Fibroblast of skin of right biceps (primary cell): ENCODE measurements around the gene SGPP2.
A peak's percentile ranks its signal among the peaks of the same experiment; 100 is the strongest.
"Not testable (repeated sequence)": the region's sequence is repeated elsewhere in the genome, so short reads cannot be mapped to it uniquely, and the experiment has no call there.

ENCODE experiments used
- DNase-seq: peaks from one replicate; pipeline ENCODE4 v3.0.0-alpha.2; 2013

SGPP2 gene

DNA sequence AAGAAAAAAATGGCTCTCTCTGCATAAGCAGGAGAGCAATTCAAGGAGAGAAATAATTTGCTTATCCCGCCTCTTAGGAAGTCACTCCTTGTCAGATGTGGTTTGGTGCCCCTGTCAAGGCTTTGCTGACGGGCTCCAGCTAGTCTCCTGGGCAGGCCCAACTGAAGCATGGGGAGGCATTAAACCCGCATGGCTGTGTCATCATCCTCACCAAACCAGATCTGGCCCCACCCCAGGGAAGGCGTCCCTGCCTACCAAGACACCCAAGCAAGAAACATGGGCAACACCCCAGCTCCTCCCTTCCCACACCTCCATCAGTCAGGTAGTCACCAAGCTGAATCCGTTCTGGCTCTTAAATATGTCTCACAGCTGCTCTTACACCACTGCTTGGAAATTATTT is 108.0 kb downstream of the SGPP2 start:
- DNase-seq: no peak

- DNase-seq: no peak
Measured at GRCh38 chr2:222535477-222535876, 111.1 kb downstream of the SGPP2 start.

DNA sequence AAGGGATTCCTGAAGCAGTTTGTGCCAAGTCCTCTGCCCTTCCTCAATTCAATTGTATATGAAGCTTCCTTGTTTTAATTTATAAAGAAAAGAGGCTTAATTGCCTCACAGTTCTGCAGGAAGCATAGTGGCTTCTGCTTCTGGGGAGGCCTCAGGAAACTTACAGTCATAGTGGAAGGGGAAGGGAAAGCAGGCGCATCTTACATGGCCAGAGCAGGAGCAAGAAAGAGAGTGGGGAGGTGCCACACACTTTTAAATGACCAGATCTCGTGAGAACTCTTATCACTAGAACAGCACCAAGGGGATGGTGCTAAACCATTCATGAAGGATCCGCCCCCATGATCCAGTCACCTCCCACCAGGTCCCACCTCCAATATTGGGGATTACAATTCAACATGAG is 114.2 kb downstream of the SGPP2 start:
- DNase-seq: no peak

DNA sequence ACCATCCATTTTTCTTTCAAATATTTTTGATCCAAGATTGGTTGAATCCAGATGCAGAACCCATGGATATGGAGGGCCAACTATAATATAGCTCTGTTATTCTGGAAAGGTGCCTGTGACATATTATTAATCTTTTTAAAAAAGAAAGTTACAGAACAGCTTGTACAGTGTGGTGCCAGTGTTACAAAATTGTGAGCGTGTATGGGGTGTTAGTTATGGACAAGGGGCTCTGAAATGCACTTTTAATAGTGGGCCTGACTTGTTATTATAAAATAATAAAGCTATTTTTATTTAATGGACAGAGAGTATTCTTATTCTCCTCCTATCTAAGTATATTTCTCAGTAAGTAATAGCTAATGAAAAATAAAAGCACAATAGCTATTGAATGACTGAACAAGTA is 120.3 kb downstream of the SGPP2 start:
- DNase-seq: no peak

DNA sequence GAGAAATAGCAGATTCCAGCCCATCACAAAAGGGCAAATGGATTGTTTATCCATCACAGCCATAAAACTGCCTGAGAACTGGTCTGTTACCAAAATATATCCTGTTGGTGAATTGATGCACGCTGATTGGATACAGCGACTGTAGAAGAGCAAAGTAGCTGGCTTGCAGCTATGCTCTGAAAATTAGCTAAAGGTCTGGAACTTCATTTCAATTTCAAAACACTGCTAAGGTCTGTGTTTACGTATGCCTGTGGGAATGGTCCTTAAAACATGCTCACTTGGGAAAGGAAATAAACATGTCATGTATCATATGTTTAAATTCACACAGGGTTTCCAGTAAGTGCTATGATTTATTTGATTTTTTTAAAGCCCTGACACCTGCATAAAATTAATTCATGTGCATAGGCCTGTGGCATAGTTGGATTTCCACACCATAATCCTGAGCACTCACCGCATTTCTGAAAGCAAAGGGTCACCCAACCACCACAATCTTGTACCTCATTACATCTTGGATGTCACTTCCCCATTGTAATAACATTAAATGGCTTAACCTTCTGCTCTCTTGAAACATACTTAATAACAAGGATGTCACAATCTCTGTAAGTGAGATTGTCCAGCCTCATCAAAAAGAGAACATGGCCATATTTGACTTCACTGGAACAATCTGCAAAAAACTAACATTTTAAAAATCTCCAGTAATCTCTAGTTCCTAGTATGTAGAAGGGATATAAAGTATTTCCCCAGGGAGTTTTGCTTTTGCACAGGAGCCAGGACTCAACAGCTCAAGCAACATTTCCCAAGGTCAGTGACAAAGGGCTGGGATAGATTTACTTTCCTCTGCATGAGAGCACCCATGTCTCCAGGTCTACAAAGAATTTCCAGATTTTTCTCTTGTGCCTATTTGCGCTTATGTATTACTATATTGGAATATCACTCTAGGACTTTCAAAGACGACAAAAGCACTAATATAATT is 121.8 kb downstream of the SGPP2 start:
- DNase-seq: no peak

DNA sequence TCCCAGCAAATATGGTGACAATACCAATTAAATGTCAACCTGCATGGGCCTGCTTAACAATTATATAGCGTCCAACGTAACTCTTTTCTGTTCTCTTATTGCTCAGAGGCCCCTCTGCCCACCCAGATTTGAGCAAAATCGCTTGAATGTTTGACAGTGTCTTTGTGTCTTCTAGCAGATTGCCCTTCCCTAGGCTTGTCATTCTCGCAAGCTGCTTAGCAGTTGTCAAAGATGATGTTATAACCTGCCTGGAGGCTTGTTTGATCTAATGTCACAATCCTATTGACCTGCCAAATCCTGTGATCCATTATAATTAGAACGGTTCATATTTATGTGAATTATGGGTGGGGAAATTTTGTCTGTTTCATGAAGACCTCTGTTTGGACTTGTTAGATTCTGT is 122.7 kb downstream of the SGPP2 start:
- no peak for DNase-seq

DNA sequence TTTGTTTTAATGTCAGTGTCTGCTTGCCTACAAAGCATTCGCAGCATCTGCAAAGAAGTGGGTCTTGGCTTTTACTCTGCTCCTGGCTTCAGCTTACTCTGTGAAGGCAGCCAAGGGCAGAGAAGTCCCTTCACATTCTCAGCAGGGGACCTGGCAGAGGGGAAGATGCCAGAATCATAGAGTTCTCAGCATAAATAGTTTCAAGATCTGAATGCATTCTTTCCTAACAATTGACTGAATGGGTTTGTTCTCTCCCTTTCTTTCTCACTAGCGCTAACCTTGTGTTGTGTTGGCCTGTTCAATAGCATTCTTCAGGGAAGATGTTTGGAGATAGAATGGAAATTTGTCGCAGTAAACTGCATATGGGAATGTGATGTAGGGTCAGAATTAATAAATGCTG is 124.6 kb downstream of the SGPP2 start:
- no peak for DNase-seq

DNA sequence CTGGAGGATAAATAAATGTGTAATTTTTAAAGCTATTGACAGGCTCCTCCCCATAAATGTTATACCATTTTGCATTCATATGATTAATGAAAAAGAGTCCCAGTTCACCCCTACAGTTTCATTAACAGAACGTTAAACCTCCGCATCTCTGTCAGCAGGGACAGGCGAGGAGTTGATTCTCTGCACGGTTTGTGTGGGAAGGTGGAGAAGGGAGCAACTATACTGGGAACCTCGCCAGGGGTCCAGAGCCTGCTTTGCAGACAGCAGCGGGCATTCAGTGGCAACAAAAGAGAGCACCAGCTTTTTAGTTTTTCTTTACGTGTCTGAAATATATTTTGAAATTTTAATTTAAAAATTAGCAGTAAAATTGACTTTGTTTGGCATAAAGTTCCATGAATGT is 130.2 kb downstream of the SGPP2 start:
- no peak for DNase-seq

DNA sequence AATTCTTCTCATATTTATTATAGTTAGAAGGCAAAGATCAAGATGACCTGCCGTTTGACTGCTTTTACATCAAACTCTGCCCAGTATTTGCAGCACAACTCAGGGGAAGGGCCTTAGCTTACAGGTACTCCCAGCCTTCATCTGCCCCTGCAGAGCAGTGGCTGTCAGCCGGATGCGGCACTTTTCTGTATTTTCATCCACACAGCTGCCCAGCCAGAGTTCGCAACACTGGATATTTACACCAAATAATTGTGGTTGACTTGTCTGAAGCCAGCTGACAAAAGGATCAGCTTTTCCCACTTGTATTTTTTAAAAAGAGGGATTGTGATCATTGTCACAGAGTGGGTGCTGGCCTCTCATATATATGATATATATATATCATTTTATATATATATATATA is 136.8 kb downstream of the SGPP2 start:
- no peak for DNase-seq

- DNase-seq: peak; percentile 43
Measured at GRCh38 chr2:222561817-222562645, 137.7 kb downstream of the SGPP2 start.

GRCh38 chr2:222563106-222563718 is 138.9 kb downstream of the SGPP2 start:
- DNase-seq: no peak

GRCh38 chr2:222563936-222564335 is 139.6 kb downstream of the SGPP2 start:
- no peak for DNase-seq

GRCh38 chr2:222566229-222566628 is 141.9 kb downstream of the SGPP2 start:
- no peak for DNase-seq

DNA sequence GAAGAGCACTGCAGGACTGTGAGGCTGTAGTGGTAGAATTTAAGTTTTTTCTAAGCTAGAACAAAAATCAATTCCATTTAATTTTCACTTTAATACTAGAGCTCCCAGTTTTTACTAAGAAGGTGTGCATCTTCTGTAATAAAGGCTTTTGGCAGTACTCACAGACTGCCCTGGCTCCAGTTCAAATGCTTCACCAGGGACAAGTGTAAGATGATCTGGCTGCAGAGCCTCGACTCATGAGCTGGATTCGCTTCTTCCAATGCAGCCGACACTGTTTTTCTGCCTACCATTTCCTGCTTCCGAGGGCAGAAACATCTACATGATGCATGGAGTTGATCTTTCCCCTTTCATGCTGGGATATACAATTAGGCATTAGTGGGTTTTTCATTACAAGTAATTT is 144.5 kb downstream of the SGPP2 start:
- peak; percentile 62 for DNase-seq

- DNase-seq: peak; percentile 57
Measured at GRCh38 chr2:222569826-222570225, 145.5 kb downstream of the SGPP2 start.

DNA sequence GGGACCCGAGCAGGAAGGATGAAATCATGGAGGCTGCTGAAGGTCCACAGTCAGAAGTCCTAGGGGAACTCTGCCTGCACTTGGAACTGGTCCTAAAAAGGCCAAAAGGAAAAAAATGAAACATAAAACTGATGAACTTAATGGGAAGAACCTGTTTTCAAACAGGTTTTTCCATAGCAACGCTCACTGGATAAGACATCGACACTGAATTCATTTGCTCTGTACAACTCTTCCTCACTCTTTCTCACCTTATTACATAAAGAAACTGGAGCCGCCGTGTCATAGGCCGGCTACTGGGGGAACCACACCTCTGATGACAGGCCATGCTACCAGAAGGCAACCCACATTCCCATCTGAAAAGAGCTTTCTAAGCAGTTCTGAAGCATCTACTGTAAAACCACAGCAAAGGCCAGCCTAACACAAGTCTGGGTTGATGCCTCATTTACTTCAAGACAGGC is 147.9 kb downstream of the SGPP2 start:
- no peak for DNase-seq

DNA sequence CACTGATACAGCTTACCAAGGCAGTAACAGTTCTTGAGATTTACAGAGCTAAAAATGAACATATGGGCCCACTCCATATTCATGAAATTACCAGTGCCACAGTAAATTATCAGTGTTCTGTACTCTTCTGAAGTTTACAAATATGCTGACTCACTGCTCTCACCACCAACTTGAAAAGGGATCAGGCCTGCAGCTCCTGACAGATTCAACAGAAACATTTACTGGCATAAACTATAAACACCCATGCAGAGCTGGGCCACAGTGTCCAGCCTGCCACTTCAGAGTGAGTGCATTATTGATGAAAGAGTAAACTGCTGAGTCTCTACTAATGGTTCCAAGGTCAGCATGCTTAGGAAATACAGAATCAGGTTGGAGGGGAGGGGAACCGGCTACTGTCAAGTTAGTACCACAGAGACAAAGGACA is 148.4 kb downstream of the SGPP2 start:
- DNase-seq: peak; percentile 41

DNA sequence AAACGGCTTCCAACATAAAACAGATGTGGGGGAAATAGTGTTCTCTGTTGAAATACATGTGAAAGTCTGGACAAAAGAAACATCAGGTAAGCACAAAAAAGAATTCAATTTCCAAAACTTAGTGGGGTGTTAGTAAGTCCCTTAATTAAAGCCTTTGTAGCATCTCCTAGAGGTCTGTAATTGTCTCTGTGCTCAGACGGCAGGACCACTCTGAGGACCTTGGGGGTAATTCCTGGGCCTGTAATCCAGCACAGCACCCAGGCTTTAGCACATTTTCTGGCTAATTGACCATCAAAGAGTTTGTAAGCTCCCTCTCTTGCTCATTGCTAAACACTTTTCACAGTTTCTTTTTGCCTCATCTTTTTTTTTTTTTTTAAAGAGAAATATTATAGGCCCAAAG is 151.3 kb downstream of the SGPP2 start:
- no peak for DNase-seq

DNA sequence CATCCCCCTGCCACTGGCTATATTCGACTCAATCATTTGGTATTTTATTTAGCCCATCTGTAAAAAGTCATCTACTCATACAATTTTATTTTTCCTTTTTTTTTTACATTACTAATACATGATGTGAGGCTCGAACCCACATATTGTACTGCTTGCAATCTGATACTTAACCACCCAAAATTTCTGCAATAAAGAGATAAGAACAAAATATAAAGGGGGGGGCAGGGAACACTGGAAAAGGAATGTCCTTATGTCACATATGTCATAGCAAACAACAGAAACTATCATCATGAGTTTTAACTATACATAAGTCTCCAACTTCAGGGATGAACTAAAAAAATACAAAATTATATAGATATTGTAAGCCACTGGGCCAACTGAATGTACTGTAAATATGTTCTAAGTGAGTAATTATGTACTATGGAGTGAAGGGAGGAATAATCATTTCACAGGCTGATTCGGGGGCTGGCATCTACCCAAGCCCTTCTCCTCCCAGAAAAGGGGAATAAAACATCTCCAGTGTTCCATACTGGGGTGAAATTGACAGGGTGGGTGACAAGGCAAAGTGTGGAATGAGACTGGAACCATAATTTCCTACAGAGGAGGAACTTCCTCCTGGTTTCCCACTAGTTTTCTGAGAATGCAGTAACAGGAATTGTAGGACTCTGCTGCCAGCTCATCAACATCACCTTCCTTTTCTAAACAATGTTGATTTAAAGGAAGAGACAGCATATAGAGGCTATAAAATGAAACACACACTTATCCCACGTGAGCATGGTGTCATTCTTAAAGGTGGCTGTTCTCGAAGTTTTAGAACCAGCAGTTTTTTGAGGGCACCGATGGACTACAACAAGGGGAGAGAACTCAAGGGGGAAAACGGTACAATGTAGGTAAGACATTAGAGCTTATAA is 152.1 kb downstream of the SGPP2 start:
- peak; percentile 9 for DNase-seq

DNA sequence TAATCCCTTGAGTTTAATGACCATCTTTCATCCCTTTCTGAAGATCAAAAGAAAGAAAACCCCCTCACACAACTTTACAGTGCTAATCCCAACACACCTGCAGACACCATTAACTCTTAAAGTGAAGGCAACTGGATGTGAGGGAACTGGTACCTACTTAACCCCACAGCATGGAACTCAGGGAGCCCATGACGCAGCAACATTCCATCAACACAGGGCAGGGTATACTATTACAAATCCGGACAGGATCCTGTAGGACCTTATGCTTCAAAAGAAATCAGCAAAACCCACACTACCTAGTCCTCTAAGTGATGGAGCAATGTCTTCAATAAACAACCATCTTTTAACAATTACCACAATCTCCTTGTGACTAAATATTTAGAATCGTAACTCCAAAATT is 153.0 kb downstream of the SGPP2 start:
- no peak for DNase-seq

DNA sequence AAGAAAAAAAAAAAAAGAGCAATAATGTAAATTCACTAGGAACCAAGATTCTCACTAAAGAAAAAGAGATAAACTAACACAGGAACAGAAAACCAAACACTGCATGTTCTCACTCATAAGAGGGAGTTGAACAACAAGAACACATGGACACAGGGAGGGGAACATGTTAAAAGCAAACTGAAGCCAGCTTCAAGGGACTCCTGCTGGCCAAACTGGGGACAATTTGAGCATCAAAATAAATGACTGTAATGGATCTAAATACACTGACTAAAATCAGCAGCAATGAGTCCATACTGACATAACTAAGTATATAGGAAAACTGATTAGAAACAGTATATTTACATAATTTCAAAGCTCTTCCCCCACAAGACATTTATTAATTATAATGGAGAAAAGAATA is 158.6 kb downstream of the SGPP2 start:
- no peak for DNase-seq

DNA sequence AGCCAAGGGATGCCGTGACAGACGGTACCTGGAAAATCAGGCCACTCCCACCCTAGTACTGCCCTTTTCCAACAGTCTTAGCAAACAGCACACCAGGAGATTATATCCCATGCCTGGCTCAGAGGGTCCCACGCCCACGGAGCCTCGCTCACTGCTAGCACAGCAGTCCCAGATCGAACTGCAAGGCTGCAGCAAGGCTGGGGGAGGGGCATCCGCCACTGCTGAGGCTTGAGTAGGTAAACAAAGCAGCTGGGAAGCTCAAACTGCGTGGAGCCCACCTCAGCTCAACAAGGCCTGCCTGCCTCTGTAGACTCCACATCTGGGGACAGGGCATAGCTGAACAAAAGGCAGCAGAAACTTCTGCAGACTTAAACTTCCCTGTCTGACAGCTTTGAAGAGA is 160.2 kb downstream of the SGPP2 start:
- not testable (repeated sequence) for DNase-seq
